GDM1 (cell line): Measurements from ENCODE around the gene TSPEAR.
"Not testable (repeated sequence)": the region's sequence is repeated elsewhere in the genome, so short reads cannot be mapped to it uniquely, and the experiment has no call there.

ENCODE experiments used
- DNase-seq: peaks from one replicate; lab custom pipeline; 2025; lab: John Stamatoyannopoulos, UW

Gene TSPEAR

DNA sequence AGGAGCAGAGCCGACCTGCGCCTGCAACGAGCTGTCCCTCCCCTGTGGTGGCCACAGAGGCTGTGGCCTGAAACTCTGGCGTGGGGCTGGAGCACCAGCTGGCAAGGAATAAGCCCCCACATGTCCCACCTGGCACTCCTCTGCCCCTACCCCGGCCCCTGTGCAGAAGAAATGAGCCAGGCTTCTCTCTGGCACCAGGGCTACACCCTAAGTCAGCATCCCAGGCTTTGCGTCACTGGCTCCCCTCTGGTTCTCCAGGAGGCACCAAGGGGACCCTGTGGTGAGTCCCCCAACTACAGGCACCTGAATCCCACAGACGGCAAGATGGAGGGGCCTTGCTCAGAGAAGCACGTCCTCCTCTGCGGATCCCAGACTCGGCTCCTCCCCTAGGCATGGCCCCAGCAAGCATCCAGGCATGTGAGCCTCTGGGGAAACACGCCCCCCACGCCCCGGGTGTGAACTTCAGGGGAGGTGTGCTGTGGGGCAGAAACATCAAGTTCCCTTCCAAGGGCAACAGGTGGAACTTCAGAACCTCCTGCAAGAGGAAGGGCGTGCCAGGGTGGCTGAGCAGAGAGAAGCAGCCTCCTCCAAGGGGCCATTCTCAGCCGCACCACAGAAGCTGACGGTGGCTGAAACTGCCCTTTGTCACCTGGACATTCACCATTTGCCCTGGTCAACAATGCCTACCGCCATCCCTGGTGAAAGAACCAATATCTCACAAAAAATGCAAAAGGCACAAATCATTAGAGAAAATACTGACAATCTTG is 108.1 kb downstream of the TSPEAR start:
- DNase-seq = no peak

DNA sequence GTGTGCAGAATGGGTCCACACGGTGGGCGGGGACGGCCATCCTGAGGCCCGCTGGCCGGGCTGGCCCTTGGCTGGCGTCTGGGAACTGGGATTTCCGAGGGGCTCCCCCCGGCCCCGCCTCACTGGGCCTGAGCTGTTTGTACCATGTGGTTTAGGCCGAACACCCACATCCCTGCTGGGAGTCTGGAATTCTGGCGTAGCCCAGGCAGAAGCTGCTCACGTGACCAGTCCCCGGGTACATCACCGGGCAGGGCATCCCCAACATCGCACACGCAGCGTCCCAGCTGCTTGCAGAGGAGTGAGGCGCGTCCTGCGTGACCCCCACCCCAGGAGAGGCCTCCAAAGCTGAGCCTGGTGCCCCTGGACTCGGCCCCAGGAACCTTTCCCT is 108.9 kb downstream of the TSPEAR start:
- DNase-seq = no peak

DNA sequence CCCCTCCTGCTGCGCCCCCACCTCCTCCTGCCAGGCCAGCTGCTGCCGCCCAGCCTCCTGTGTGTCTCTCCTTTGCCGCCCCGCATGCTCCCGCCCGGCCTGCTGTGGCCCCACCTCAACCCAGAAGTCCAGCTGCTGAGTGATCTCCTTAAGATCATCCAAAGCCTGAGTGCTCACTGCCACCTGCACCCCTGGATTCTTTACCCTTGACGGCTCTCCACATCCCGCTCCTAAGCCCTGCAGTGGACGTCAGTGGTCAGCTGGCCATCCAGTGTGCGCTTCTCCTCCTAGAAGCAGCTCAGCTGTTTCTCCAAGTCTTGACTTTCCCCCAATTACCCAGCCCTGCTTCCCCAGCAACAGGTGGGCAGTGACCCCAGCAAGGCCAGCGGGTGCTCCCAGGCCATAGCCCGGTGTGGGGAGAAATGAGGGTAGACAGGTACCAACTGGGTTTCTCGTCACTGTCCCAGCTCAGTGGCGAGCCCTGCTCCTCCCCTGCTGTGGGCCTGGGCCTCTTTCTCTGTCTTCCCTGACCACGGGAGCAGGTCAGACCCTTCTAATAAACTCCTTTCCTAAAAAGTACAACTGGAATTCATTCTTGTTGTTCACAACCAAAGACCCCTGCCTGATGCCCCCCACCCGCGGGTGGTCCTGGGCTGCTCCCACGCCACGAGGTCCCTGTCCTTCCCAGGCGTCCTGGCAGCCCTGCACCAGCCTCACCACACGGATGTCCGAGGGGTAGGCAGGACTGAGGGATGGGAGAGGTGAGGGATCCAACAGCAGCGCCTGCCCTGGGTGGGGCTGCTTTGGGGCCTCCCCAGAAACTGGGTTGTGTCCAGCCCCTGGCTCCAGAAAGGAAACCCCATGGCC is 109.5 kb downstream of the TSPEAR start:
- DNase-seq = no peak

DNA sequence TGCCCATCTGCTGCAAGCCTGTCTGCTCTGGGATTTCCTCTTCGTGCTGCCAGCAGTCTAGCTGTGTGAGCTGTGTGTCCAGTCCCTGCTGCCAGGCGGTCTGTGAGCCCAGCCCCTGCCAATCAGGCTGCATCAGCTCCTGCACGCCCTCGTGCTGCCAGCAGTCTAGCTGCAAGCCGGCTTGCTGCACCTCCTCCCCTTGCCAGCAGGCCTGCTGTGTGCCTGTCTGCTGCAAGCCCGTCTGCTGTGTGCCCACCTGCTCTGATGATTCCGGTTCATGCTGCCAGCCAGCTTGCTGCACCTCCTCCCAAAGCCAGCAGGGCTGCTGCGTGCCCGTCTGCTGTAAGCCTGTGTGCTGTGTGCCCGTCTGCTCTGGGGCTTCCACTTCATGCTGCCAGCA is 110.3 kb downstream of the TSPEAR start:
- not testable (repeated sequence) for DNase-seq

DNA sequence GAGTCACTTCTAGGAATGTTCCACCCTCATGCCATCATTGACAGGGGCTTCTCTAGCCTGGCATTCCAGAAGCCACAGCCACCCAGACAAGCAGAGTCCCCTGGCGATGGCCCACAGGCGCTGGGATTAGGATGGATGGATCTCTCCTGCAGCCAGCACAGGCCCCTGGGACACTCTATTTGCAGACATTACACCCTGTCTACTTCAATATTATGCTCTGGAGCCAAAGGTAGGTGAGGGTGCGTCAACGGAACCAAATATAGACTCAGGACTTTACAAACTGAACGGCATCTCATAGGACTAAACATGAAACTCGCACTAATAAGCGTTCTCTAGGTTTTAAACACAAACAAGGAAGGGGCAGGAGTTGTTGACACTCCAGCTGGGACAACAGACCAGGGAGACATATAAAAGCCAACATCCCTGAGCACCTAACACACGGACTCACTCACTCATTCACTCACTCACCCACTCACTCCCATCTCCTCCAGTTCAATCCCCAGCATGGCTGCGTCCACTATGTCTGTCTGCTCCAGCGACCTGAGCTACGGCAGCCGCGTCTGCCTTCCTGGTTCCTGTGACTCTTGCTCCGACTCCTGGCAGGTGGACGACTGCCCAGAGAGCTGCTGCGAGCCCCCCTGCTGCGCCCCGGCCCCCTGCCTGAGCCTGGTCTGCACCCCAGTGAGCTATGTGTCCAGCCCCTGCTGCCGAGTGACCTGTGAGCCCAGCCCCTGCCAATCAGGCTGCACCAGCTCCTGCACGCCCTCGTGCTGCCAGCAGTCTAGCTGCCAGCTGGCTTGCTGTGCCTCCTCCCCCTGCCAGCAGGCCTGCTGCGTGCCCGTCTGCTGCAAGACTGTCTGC is 111.0 kb downstream of the TSPEAR start, which contains the start of gene KRTAP10-7:
Gene KRTAP10-7 (plus strand): TSS at position 480 of the 861 bp plus-strand sequence. CDS start 25 bp downstream, at position 505.
- DNase-seq = not testable (repeated sequence)

DNA sequence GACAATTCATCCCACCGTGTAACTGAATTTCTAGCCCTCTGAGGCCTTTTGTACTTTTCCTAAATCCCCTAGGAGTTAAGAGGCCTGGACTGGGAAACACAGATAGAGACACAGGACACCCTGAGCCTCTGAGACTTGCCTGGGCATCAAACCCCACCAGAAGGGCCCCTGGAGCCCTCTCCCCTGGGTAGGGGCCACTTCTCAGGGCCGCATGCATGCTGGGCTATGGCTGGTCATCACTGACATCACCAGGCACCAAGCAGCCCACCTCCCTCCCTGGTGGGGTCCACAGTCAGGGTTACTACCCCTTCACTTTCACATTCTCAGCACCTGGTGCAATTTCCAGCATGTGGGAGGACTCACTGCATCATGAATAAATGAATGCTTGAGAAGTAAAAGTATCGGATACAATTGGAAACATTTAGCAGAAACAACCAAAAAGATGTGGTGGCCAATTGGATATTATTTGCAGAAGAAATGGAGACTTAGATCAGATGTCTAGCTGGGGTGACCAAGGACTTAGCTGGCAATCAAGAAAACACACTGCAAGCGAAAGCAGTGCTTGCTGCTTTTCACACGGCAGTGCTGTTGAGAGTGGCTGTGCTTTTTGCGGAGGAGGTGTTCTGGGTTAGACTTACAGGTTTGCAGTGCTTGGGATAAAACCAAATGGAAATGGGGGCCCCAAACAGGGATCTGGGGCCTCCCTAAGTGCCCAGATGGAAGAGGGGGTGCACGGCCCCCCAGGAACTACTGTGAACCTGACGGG is 111.9 kb downstream of the TSPEAR start:
- no peak for DNase-seq

DNA sequence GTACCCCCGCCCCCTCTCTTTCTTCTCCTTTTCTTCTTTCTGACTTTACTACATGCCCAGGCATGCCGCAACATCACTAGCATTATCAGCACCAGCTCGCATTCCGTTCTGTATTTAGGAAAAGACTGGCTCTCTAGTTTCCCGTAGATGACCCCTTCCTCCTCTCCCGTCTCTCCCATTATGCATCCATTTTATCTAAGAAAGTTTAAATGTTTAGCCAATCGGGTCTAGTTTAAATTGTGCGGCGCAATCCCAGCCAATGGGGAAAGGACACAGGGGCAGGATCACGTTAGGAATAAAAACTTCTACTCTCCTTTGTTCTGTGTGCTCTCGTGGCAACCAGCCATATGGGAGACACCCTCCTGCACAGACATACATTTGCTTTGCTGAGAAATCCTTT is 113.3 kb downstream of the TSPEAR start:
- no peak for DNase-seq

DNA sequence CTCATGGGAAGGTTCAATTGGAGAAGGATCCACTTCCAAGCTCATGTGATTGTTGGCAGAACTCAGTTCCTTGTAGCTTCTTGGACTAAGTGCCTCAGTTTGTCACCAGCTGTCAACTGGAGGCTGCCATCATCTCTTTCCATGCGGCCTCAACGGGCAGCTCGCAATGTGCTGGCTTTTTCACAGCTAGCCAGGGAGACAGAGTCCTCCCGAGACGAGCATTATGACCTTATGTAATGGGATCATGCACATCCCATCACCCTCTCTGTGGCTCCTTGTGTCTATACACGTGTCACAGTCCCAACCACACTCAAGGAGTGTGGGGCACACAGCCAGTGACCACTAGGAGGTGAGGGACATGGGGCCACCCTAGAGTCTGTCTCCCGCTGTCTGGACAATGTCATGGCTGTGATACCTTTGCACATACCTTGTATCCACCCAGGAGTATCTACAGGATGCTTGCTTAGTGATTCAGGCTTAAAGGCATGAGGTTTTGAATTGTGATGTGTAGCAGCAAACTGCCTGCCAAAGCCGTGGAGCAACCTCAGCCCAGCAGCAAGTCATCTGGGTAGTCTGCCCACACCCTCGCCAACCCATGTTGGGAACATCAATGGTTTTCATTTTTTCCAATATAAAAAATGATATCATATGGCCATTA is 115.2 kb downstream of the TSPEAR start:
- DNase-seq = no peak

DNA sequence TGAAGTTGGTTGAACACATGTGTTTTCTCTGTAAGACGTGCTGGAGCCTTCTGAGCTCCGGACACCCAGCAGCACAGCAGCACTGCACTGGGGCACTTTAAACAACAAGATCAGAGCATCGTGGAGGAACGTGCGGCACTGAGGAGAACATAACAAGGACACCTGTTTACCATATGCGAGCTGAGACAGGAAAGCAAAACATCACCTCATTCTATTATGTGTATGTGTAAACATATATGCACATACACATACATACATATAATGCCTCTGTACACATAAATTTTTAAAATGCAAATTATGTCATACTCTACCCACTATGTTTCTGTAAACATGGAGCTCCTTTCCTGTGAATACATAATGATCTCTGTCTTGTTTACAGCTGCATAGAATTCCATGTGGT is 115.8 kb downstream of the TSPEAR start:
- no peak for DNase-seq

DNA sequence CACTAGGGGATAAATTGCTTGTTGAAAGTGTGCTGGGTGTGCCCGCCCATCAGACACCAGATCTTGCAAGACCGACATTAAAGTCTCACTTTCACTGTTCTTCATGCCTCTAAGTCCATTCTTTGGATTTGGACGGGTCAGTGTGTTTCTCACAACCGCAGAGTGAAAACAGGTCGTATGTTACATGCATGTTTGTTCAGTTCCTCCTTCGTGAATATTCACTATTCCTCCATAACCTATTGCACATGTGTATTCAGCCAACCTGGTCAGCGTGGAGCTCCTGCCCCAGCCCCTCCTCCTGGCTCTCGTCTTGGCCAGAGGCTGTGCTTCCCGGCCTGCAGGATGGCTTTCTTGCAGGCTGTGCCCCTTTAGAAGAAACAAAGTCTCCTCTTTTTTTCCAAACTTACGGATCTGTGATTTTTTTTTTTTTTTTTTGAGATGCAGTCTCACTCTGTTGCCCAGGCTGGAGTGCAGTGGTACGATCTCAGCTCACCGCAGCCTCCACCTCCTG is 116.9 kb downstream of the TSPEAR start:
- DNase-seq = no peak

DNA sequence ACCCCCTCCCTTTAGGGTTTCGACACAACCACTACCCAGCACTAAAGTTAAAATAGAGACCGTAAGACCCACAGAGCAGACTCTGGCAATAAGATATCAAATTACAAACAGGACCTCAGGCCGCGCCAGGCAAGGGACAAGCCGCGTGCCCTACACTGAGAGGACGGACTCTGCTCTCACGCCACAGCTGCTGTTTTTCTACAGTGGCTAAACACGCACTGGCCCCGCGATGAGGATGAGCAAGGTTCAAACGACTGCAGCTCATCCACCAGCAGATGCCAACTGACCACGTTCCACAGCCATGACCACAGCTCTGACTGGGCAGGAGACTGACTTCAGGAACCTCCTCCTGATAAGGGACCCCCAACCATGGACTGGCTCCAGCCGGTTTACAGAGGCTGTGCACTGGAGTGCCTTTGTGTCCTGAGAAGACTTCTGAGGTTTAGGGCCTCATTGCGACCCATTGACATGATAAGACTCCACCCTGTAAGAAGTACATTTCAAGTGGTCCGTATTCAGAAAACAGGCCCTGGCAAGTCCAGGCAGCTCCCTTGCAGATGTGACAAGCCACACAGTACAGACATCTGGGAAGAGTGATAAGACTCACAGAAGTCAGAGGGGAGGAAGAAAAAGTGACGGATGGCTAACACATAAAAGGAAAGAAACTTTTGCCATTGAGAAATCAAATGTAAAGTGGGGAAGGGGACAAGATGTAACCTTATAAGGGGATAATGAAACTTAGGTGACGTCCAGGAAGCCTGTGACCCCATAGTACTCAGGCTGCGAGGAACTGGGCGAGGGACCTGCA is 117.6 kb downstream of the TSPEAR start:
- peak; percentile 77 for DNase-seq

DNA sequence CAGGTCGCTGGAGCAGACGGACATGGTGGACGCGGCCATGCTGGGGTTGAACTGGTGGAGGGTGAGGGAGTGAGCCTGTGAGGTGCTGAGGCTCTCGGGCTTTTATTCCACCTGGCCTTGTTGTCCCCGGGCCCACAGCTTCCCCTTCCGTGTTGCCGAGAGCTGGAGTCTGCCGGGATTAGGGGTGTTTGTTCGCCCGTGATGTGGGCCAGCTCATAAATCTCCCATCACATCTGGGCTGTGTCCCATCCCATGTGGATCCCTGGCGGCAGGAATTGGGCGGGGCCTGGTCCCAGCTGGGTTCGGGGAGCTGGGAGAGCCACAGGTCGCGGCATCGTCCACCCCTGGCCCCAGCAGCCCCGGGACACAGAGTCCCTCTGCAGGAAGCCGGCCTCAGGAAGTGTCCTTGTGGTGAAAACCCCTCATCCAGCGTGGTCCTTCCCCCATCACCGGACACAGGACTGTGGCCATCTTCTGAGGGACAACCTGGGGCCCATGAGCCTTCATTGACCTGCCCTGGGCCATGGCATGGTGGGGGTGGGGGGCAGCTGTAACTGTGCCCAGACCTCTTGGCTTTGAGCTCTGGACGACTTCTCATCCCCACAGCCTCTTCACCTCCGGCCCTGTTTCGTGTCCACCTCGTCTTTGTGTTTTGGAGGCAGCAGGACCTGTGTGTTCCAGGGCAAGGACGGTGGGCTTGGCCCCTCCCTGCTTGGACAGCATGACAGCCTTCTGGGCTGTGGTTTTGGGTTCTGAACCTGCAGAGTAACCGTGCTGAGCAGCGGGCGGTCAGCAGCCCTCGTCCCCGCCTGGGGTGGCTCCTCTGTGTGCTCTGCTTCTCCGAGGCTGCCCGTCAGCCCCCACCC is 118.7 kb downstream of the TSPEAR start, which contains the start of gene KRTAP10-6:
Gene KRTAP10-6 (minus strand): TSS at position 60 of the 866 bp plus-strand sequence. CDS start 21 bp downstream, at position 39.
- DNase-seq = no peak

DNA sequence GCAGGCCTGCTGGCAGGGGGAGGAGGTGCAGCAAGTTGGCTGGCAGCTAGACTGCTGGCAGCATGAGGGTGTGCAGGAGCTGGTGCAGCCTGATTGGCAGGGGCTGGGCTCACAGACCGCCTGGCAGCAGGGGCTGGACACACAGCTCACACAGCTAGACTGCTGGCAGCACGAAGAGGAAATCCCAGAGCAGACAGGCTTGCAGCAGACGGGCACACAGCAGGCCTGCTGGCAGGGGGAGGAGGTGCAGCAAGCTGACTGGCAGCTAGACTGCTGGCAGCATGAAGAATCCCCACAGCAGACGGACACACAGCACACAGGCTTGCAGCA is 119.6 kb downstream of the TSPEAR start:
- not testable (repeated sequence) for DNase-seq

DNA sequence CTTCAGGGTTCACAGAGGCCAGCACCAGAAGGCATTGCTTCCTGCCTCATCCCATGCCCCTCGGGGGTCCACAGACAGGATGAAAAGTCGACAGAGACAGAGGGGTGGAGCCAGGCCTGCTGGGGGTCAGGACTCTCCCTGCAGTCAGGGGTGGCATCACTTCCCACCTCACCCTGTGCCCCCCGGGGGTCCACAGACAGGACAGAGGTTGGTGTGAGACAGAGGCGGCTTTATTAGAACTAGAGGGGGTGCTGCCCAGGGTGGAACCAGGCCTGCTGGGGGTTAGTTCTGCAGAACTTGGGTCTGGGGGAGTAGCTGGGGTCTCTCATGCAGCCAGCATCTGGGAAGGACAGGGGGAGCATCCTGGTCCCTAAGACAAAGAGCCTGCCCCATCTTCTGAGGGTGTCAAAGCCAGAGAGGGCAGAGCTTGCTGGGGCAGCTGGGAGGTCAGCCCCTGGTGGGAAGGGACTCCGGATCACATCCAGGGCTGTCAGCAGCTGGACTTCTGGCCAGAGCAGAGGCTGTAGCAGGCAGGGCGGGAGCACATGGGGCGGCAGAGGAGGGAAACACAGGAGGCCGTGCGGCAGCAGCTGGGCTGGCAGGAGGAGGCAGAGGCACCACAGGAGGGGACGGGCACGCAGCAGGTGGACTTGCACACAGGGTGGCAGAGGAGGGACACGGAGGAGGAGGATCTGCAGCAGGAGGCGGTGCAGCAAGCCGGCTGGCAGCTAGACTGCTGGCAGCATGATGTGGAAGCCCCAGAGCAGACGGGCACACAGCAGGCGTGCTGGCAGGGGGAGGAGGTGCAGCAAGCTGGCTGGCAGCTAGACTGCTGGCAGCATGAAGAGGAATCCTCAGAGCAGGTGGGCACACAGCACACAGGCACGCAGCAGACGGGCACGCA is 120.2 kb downstream of the TSPEAR start:
- DNase-seq = not testable (repeated sequence)

DNA sequence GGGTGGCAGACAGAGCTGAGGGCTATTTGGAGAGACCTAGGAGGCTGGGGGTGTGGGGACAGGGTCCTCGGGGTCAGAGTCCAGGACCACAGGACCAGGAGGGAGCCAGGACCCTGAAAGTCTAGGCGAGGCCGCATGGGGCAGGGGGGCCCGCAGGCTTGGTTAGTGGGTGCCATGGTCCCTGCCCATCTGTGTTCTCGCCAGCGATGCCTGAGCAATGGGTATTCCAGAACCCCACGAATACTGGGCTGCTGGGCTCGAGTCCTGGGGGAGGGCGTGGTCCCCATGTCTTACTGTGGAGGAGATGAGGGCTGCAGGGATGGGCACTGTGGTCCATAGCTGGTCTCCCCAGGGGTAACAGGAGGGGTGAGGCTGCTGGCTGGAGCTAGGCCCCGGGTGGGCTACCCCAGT is 121.1 kb downstream of the TSPEAR start:
- DNase-seq = no peak

DNA sequence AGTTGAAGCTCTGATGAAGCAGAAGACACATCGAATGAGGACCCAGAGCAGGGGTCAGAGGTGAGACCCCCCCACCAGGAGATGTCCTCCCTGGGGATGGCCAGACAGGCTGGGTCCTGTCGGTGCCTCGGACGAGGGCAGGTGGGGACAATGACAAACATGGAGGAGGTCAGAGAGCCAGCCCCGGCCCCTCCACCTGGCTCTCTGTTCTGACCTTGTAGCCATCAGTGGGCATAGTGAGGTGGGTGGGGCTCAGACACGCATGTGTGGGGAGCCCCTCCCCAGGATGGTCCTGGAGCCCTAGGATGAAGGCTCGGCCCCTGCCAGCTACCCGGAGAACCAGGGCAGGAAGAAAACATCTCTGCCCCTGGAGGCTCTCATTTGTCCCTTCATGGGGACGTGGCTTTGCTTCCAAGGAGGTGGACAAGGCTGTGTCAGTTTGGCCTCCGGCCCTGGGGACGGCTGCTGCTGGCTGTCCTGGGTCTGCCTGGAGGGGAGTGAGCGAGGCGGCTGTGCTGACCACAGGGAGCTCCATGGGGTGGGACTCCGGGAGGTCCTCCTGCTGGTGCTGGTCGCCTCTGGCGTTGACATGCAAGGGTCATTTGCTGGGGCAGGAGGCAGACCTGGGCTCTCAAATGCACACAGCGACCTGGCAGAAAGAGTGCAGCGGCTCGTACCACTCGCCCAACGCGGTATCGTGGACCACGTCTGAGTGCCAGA is 121.6 kb downstream of the TSPEAR start:
- no peak for DNase-seq

DNA sequence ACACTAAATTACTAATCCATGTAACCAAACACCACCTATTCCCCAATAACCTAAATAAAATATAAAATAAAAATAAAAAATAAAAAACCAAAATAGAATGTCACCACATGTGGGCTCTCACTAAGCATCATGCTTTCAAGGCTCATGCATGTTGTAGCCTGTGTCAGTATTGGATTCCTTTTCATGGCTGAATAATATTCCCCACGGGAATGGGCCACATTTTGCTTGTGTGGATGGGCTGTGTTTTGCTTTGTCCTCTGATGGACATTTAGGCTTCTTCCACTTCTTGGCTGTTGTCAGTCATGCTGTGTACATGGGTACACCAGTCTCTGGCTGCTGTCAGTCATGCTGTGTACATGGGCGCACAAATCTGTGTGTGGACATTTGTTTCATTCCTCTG is 122.3 kb downstream of the TSPEAR start:
- no peak for DNase-seq
